GM19035 (cell line): ENCODE results near the gene IMMP2L.

Experiments used
- ATAC-seq: cut with Tn5 transposase; IDR thresholded peaks from one replicate; pipeline ENCODE4 v1.9.1; 2021; ENCODE audit not compliant: unreplicated experiment

IMMP2L gene

GRCh38 chr7:111012149-111012548 is 550.1 kb downstream of the IMMP2L start:
- no peak for ATAC-seq

GRCh38 chr7:111011520-111011919 is 550.8 kb downstream of the IMMP2L start:
- no peak for ATAC-seq

GRCh38 chr7:111010798-111011197 is 551.5 kb downstream of the IMMP2L start:
- no peak for ATAC-seq

GRCh38 chr7:111009526-111010040 is 552.7 kb downstream of the IMMP2L start:
- ATAC-seq: no peak

GRCh38 chr7:111006691-111007090 is 555.6 kb downstream of the IMMP2L start:
- ATAC-seq: no peak

- ATAC-seq: no peak
Observed at GRCh38 chr7:111006040-111006439, 556.3 kb downstream of the IMMP2L start.

GRCh38 chr7:111005445-111005844 is 556.8 kb downstream of the IMMP2L start:
- no peak for ATAC-seq

- ATAC-seq: no peak
Observed at GRCh38 chr7:111004310-111004901, 557.9 kb downstream of the IMMP2L start.

- ATAC-seq: no peak
Observed at GRCh38 chr7:111003883-111004282, 558.4 kb downstream of the IMMP2L start.

- no peak for ATAC-seq
Observed at GRCh38 chr7:110994028-110994967, 568.0 kb downstream of the IMMP2L start.

- ATAC-seq: no peak
Observed at GRCh38 chr7:110988890-110989501, 573.3 kb downstream of the IMMP2L start.

GRCh38 chr7:110988348-110988747 is 573.9 kb downstream of the IMMP2L start:
- no peak for ATAC-seq

- ATAC-seq: no peak
Observed at GRCh38 chr7:110987127-110987693, 575.1 kb downstream of the IMMP2L start.

GRCh38 chr7:110983822-110984456 is 578.4 kb downstream of the IMMP2L start:
- no peak for ATAC-seq

GRCh38 chr7:110977127-110977737 is 585.1 kb downstream of the IMMP2L start:
- ATAC-seq: no peak

- ATAC-seq: no peak
Observed at GRCh38 chr7:110975486-110975885, 586.8 kb downstream of the IMMP2L start.

GRCh38 chr7:110974441-110974840 is 587.9 kb downstream of the IMMP2L start:
- ATAC-seq: no peak

- no peak for ATAC-seq
Observed at GRCh38 chr7:110973196-110973990, 588.9 kb downstream of the IMMP2L start.

GRCh38 chr7:110964775-110965174 is 597.5 kb downstream of the IMMP2L start:
- no peak for ATAC-seq

GRCh38 chr7:110962826-110963225 is 599.5 kb downstream of the IMMP2L start:
- no peak for ATAC-seq
